Endothelial cell of umbilical vein (primary cell): ENCODE data around the gene ZGLP1. TPM values are rescaled to one million over a fixed set of nuclear protein-coding genes. Genes with fewer than 3 reads are reported as not detected.

ENCODE experiments used
- BruUV-seq: library from RNA; stranded (reverse); fragments of 400-500 nt; replicated peaks from 2 replicates; lab custom pipeline; 2021; lab: Mats Ljungman, UMichigan
- CTCF ChIA-PET: fragments of 300-600, 350-600 bp; sonication (Branson Sonifier 250); formaldehyde crosslinking; loops from one replicate; lab custom pipeline; 2021; ENCODE audit warnings: antibody characterized with exemption, inconsistent platforms; lab: Charles Lee
- POLR2A ChIA-PET: fragments of 300-600, 350-600 bp; sonication (Branson Sonifier 250); formaldehyde crosslinking; loops from one replicate; lab custom pipeline; 2021; ENCODE audit warnings: antibody characterized with exemption, inconsistent platforms; lab: Charles Lee
- DNase-seq: peaks from one replicate; pipeline ENCODE4 v3.0.0-alpha.2; 2011; ENCODE audit warnings: low read depth, low spot score
- FAIRE-seq: peaks from 2 replicates; lab custom pipeline; 2011; peaks lifted over from hg19 to GRCh38; lab: Jason Lieb, UNC
- H2AFZ ChIP-seq: 2 replicates; pipeline ENCODE4 v1.6.0; 2012; ENCODE audit warnings: low read depth, low read length, control low read depth, inconsistent platforms
- H3K27ac ChIP-seq: 2 replicates; pipeline ENCODE4 v1.5.1; 2011; ENCODE audit warnings: low read depth, mild to moderate bottlenecking, control low read depth, low read length, moderate library complexity; ENCODE audit not compliant: insufficient read depth
- H3K27me3 ChIP-seq, 2 experiments: 2 replicates each; pipeline versions ENCODE4 v1.6.0 to v1.6.1; 2011; ENCODE audit warnings: low read length in 2 of 2, mixed read lengths in 1 of 2; ENCODE audit not compliant: control insufficient read depth in 2 of 2, insufficient read depth in 2 of 2
- H3K36me3 ChIP-seq, 2 experiments: 2 replicates in 1 of 2; 3 replicates in 1 of 2; pipeline ENCODE4 v1.5.1; 2011; ENCODE audit warnings: low read length in 2 of 2, mild to moderate bottlenecking in 1 of 2, moderate library complexity in 1 of 2; ENCODE audit not compliant: control insufficient read depth in 2 of 2, insufficient read depth in 2 of 2; ENCODE audit errors: extremely low read depth in 1 of 2
- H3K4me1 ChIP-seq: 3 replicates; pipeline ENCODE4 v1.5.1; 2011; ENCODE audit warnings: mild to moderate bottlenecking, low read length; ENCODE audit not compliant: control insufficient read depth, insufficient read depth; ENCODE audit errors: extremely low read depth
- H3K4me2 ChIP-seq: 2 replicates; pipeline ENCODE4 v1.6.1; 2011; ENCODE audit warnings: low read length, control low read depth, mixed read lengths; ENCODE audit not compliant: insufficient read depth
- H3K4me3 ChIP-seq, 3 experiments: fragments of 200-600 bp in 1 of 3; sonication (generic), shearing (Covaris generic) in 1 of 3; replicated peaks in 1 of 3; 2 replicates each; pipeline ENCODE4 v1.5.1; 2011 to 2016; ENCODE audit warnings: control low read depth in 3 of 3, low read length in 3 of 3, mild to moderate bottlenecking in 2 of 3, inconsistent platforms in 1 of 3, low read depth in 1 of 3, moderate library complexity in 1 of 3; ENCODE audit not compliant: insufficient read depth in 1 of 3
- H3K79me2 ChIP-seq: 2 replicates; pipeline ENCODE4 v1.6.0; 2012; ENCODE audit warnings: low read length, inconsistent platforms; ENCODE audit not compliant: control insufficient read depth, insufficient read depth
- H3K9ac ChIP-seq: replicated peaks from 2 replicates; pipeline ENCODE3; 2011; ENCODE audit warnings: low read length, control low read depth; ENCODE audit not compliant: insufficient read depth; ENCODE audit errors: extremely low read depth
- H3K9me1 ChIP-seq: replicated peaks from 3 replicates; pipeline ENCODE4 v1.6.0; 2011; ENCODE audit warnings: mild to moderate bottlenecking, low read length; ENCODE audit not compliant: control insufficient read depth, insufficient read depth; ENCODE audit errors: extremely low read depth
- H3K9me3 ChIP-seq: replicated peaks from 2 replicates; pipeline ENCODE4 v1.5.1; 2012; ENCODE audit warnings: low read length, inconsistent platforms; ENCODE audit not compliant: control insufficient read depth, insufficient read depth
- H4K20me1 ChIP-seq: replicated peaks from 2 replicates; pipeline ENCODE3; 2011; ENCODE audit warnings: mild to moderate bottlenecking, low read length; ENCODE audit not compliant: control insufficient read depth, insufficient read depth; ENCODE audit errors: extremely low read depth
- EZH2 ChIP-seq: IDR thresholded peaks from 2 replicates; pipeline ENCODE4 v1.6.1; 2012; ENCODE audit warnings: borderline replicate concordance, low read depth, mild to moderate bottlenecking, moderate library complexity, low read length, inconsistent platforms; ENCODE audit not compliant: severe bottlenecking
- FOS ChIP-seq: IDR thresholded peaks from 2 replicates; pipeline ENCODE4 v1.6.1; 2011; ENCODE audit warnings: mild to moderate bottlenecking, low read length, moderate library complexity, borderline replicate concordance; ENCODE audit not compliant: insufficient read depth
- GATA2 ChIP-seq: IDR thresholded peaks from 2 replicates; pipeline ENCODE4 v1.7.0; 2011; ENCODE audit warnings: low read depth, mild to moderate bottlenecking, moderate library complexity, mixed read lengths, low read length; ENCODE audit not compliant: insufficient read length, insufficient read depth
- JUN ChIP-seq: IDR thresholded peaks from 2 replicates; pipeline ENCODE4 v1.6.1; 2011; ENCODE audit warnings: borderline replicate concordance, low read depth; ENCODE audit not compliant: insufficient read length, insufficient read depth
- MYC ChIP-seq: IDR thresholded peaks from one replicate; pipeline ENCODE4 v1.6.1; 2011; ENCODE audit warnings: mild to moderate bottlenecking, low read depth, low read length
- POLR2A ChIP-seq: IDR thresholded peaks from 2 replicates; pipeline ENCODE4 v1.6.1; 2012; ENCODE audit warnings: low read depth, mild to moderate bottlenecking, control low read depth, low read length
- POLR2AphosphoS5 ChIP-seq: IDR thresholded peaks from 2 replicates; pipeline ENCODE4 v1.6.1; 2012; ENCODE audit warnings: low read depth, mild to moderate bottlenecking, control low read depth, low read length, moderate library complexity; ENCODE audit not compliant: insufficient read depth
- dilution Hi-C: fragments of 300-500 bp; cut with MboI; formaldehyde crosslinking; loops from one replicate; pipeline ENCODE4 v1.15.0; 2019; ENCODE audit warnings: low sequenced_read_pairs; ENCODE audit not compliant: extremely low pct_ligation_motif_present
- intact Hi-C: fragments of 100-400 bp; cut with micrococcal nuclease; formaldehyde crosslinking; loops from one replicate; pipeline ENCODE4 v1.10.0; 2022
- polyA plus RNA-seq, 4 experiments: library from polyadenylated mRNA; depleted of rRNA in 3 of 4; stranded (reverse) in 3 of 4; unstranded in 1 of 4; fragments of >200 nt; gene quantifications; 2 replicates each; pipeline versions ENCODE4 v1.2.1 to v1.2.3, GENCODE V29; 2011 to 2012; ENCODE audit warnings: missing spikeins in 1 of 4
- total RNA-seq: library from RNA; stranded (reverse); gene quantifications from 2 replicates; pipeline ENCODE4 v1.2.3, GENCODE V29; 2021
- TF ChIP-seq, protein P1 (sequence below): IDR thresholded peaks from 2 replicates; pipeline ENCODE4 v1.6.1; 2011; ENCODE audit not compliant: insufficient read depth, insufficient read length
- TF ChIP-seq, protein P2 (sequence below), 2 donors: IDR thresholded peaks; 1 replicate in 1 of 2; 2 replicates in 1 of 2; pipeline ENCODE4 v1.5.1; 2011; ENCODE audit warnings: low read length in 2 of 2, mild to moderate bottlenecking in 2 of 2, moderate library complexity in 2 of 2, control low read depth in 1 of 2, inconsistent platforms in 1 of 2, low read depth in 1 of 2; ENCODE audit not compliant: insufficient read depth in 1 of 2; ENCODE audit errors: extremely low read depth in 1 of 2

The ZGLP1 gene
- total and polyA plus RNA-seq, 2 donors (not counting 3 experiments of a cell fraction or from before 2014, with no cell fraction given): 1.6 to 2.9 TPM

DNA sequence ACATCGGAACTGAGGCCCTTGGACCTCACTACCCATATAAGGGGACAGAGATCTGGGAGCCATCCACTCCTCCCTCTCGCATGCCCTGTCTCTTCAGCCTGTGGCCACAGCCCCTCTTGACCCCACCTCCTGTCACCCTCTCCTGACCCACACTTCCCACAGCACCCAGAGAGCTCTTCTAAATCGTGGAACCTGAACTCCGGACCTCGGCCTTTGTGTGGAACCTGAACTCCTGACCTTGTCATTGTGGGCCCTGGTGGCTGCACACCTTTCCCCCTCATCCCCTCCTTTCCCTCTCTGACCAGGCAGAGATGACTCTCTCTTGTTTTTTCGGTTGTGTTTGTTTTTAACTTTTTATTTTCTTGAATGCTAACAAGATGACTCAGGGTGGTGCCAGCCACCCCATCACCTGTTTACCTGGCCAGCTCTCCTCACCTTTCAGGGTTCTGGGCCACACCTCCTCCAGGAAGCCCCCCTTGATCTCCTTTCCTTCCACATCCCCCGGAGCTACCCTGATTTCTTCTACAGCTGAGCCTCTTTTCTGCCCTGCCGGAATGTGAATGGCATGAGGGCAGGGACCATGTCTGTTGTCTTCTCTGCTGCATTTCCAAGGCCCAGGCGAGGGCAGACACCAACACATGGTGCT lies 52.5 kb downstream of the ZGLP1 start:
- Histone ChIP-seq H4K20me1 (no peaks in the 10 kb centered on the region), H3K9ac (no peak overlapping the region), H3K4me1 (peaks cover 8% of the 10 kb centered on the region), H3K9me3 (no peaks in the 10 kb centered on the region), H2AFZ (no peak overlapping the region), H3K79me2 (peaks cover 19% of the 10 kb centered on the region), H3K4me3 (no peak overlapping the region), H3K27ac (no peak overlapping the region), H3K9me1 (no peaks in the 10 kb centered on the region), H3K4me2 (no peak overlapping the region), H3K36me3 (peaks cover 6 to 18% of the 10 kb centered on the region in 2 experiments), H3K27me3 (no peaks in the 10 kb centered on the region)
- TF ChIP-seq MYC (no peak), FOS (no peak), JUN (no peak), POLR2A (no peak), EZH2 (no peak), POLR2AphosphoS5 (no peak), GATA2 (no peak)
- TF ChIP-seq, protein P1, sequence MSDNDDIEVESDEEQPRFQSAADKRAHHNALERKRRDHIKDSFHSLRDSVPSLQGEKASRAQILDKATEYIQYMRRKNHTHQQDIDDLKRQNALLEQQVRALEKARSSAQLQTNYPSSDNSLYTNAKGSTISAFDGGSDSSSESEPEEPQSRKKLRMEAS: no peak
- TF ChIP-seq, protein P2, sequence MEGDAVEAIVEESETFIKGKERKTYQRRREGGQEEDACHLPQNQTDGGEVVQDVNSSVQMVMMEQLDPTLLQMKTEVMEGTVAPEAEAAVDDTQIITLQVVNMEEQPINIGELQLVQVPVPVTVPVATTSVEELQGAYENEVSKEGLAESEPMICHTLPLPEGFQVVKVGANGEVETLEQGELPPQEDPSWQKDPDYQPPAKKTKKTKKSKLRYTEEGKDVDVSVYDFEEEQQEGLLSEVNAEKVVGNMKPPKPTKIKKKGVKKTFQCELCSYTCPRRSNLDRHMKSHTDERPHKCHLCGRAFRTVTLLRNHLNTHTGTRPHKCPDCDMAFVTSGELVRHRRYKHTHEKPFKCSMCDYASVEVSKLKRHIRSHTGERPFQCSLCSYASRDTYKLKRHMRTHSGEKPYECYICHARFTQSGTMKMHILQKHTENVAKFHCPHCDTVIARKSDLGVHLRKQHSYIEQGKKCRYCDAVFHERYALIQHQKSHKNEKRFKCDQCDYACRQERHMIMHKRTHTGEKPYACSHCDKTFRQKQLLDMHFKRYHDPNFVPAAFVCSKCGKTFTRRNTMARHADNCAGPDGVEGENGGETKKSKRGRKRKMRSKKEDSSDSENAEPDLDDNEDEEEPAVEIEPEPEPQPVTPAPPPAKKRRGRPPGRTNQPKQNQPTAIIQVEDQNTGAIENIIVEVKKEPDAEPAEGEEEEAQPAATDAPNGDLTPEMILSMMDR (IDR thresholded peaks at IDR 0.05; ENCODE audit: extremely low read depth in 1 of 2, insufficient read depth in 1 of 2, low read depth in 1 of 2, low read length in 2 of 2): no peak
- dilution Hi-C loops: no loop called here
- intact Hi-C loops: no loop called here
- DNase-seq (no peak), FAIRE-seq (no peak)
- CTCF ChIA-PET: interaction anchor here (0.6 to 10.0 kb wide), 3 partner anchors 13 to 132 kb away, joined by 3 to 606 read pairs (median 127); partner anchors contain the start of gene ICAM1
- POLR2A ChIA-PET: no interaction called here
- BruUV-seq: no TSS peak
